ENCODE data around the gene CFAP65. TPM values are rescaled to one million over a fixed set of nuclear protein-coding genes. Genes with fewer than 3 reads are reported as not detected.

CFAP65 gene
- total and polyA plus RNA-seq, 7 donors: under 0.01 to 0.10 (median under 0.01) TPM; not detected in 4

DNA sequence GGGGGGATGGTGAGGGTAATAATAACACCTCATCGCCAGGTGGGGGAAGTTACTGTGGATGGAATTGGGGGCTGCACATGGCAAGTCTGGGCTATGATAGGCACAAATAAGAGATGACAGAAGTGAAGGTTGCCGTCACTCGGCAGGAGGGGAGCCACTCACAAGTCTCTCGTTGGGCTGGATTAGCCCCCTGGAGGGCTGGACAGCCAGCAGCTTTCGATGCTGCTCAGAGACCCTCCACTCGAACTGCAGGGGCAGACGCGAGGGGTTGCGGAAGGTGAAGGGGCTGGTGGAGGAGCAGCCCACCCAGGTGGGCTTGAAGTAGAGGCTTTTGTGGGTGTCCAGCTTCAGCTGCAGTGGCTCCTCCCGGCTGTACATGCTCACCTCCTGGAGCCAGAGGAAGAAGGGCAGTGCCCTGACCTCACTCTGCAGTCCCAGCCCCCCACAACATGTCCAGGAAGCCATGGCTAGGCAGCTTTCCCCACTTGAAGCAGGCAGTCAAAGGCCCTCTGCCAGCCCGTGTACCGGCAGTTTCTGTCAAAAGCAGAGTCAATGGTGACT lies 18.2 kb downstream of the CFAP65 start:
- intact Hi-C loops (cut with DNase I): no loop called here
- H3K4me1 ChIP-seq: no peaks in the 10 kb centered on the region
- no peaks in the 10 kb centered on the region for H3K36me3 ChIP-seq
- no peak for DNase-seq
- no peaks in the 10 kb centered on the region for H3K9me3 ChIP-seq
- peaks cover 0 to 7% (median 0%) of the 10 kb centered on the region in 3 donors for H3K27me3 ChIP-seq
- H3K27ac ChIP-seq: no peak overlapping the region
- TF ChIP-seq EP300 (IDR thresholded peaks at IDR 0.05): no peak
- no peak for TF ChIP-seq POLR2A (IDR thresholded peaks at IDR 0.05)
- TF ChIP-seq POLR2AphosphoS5 (IDR thresholded peaks at IDR 0.05): no peak
- TF ChIP-seq, protein P1, sequence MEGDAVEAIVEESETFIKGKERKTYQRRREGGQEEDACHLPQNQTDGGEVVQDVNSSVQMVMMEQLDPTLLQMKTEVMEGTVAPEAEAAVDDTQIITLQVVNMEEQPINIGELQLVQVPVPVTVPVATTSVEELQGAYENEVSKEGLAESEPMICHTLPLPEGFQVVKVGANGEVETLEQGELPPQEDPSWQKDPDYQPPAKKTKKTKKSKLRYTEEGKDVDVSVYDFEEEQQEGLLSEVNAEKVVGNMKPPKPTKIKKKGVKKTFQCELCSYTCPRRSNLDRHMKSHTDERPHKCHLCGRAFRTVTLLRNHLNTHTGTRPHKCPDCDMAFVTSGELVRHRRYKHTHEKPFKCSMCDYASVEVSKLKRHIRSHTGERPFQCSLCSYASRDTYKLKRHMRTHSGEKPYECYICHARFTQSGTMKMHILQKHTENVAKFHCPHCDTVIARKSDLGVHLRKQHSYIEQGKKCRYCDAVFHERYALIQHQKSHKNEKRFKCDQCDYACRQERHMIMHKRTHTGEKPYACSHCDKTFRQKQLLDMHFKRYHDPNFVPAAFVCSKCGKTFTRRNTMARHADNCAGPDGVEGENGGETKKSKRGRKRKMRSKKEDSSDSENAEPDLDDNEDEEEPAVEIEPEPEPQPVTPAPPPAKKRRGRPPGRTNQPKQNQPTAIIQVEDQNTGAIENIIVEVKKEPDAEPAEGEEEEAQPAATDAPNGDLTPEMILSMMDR (IDR thresholded peaks at IDR 0.05): no peak
- WGBS, 2 donors: 81 to 86% methylated on average over 12 of the region's 12 CpGs
- H3K4me3 ChIP-seq: no peak overlapping the region

DNA sequence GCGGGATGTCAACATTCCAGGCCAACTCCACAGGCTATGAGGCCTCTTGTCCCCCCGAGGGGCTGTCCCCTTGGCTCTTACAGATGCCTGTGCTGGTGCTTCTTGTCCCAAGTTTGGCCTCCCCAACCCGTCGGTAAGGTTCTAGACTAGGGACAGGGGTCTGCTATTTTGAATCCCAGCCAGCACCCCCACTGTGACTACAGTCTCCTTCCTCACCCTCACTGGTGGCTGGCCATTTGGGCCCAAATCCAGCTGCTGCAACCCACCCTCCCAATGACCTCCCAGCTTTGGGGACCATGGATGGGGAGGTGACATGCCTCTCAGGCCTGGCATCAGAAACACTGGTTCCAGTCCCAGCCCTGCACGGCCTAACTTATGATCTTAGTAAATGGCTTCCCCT lies 18.7 kb downstream of the CFAP65 start:
- Histone ChIP-seq H3K27me3 (peaks cover 0 to 7% (median 0%) of the 10 kb centered on the region in 3 donors), H3K9me3 (no peaks in the 10 kb centered on the region), H3K36me3 (no peaks in the 10 kb centered on the region), H3K4me1 (no peaks in the 10 kb centered on the region), H3K4me3 (no peak overlapping the region), H3K27ac (no peak overlapping the region)
- intact Hi-C loops (cut with DNase I): no loop called here
- WGBS, 2 donors: 86 to 93% methylated on average over 5 of the region's 5 CpGs
- DNase-seq: peak; percentile 33
- TF ChIP-seq POLR2A (IDR thresholded peaks at IDR 0.05): no peak

GRCh38 chr2:219022041-219022440 lies 19.3 kb downstream of the CFAP65 start:
- H3K27me3 ChIP-seq: peaks cover 0 to 7% (median 0%) of the 10 kb centered on the region in 3 donors
- no peaks in the 10 kb centered on the region for H3K4me1 ChIP-seq
- TF ChIP-seq, protein P1 (IDR thresholded peaks at IDR 0.05): no peak
- TF ChIP-seq POLR2A (IDR thresholded peaks at IDR 0.05): no peak
- no peak for TF ChIP-seq EP300 (IDR thresholded peaks at IDR 0.05)
- H3K36me3 ChIP-seq: no peaks in the 10 kb centered on the region
- H3K4me3 ChIP-seq: no peak overlapping the region
- 87 to 90% methylated on average over 12 of the region's 12 CpGs for WGBS, 2 donors
- intact Hi-C loops (cut with DNase I): no loop called here
- H3K27ac ChIP-seq: no peak overlapping the region
- no peak for DNase-seq
- H3K9me3 ChIP-seq: no peaks in the 10 kb centered on the region

- Histone ChIP-seq H3K4me1 (no peaks in the 10 kb centered on the region), H3K9me3 (no peaks in the 10 kb centered on the region), H3K4me3 (no peak overlapping the region), H3K27ac (no peak overlapping the region), H3K27me3 (peaks cover 0 to 7% (median 0%) of the 10 kb centered on the region in 3 donors), H3K36me3 (no peaks in the 10 kb centered on the region)
- TF ChIP-seq, protein P1 (IDR thresholded peaks at IDR 0.05): no peak
- TF ChIP-seq EP300 (IDR thresholded peaks at IDR 0.05): no peak
- no peak for TF ChIP-seq POLR2AphosphoS5 (IDR thresholded peaks at IDR 0.05)
- TF ChIP-seq POLR2A (IDR thresholded peaks at IDR 0.05): no peak
- 71 to 87% methylated on average over 9 of the region's 9 CpGs for WGBS, 2 donors
- intact Hi-C loops (cut with DNase I): no loop called here
- no peak for DNase-seq
Measured at GRCh38 chr2:219021591-219021990, 19.7 kb downstream of the CFAP65 start.

GRCh38 chr2:219020604-219021365 lies 20.5 kb downstream of the CFAP65 start:
- no peak overlapping the region for H3K4me3 ChIP-seq
- no peaks in the 10 kb centered on the region for H3K4me1 ChIP-seq
- peak; percentile 58 for DNase-seq
- TF ChIP-seq EP300 (IDR thresholded peaks at IDR 0.05): no peak
- TF ChIP-seq, protein P1 (IDR thresholded peaks at IDR 0.05): no peak
- no peak for TF ChIP-seq POLR2AphosphoS5 (IDR thresholded peaks at IDR 0.05)
- H3K27ac ChIP-seq: no peak overlapping the region
- H3K9me3 ChIP-seq: no peaks in the 10 kb centered on the region
- intact Hi-C loops (cut with DNase I): no loop called here
- peaks cover 0 to 7% (median 0%) of the 10 kb centered on the region in 3 donors for H3K27me3 ChIP-seq
- no peaks in the 10 kb centered on the region for H3K36me3 ChIP-seq
- 77 to 83% methylated on average over 11 of the region's 11 CpGs for WGBS, 2 donors
